Subcutaneous abdominal adipose tissue (tissue), 5 donors: ENCODE results near the gene CEMIP.
A peak's percentile ranks its signal among the peaks of the same experiment; 100 is the strongest.

ENCODE experiments used
- H3K27ac ChIP-seq: one replicate; pipeline ENCODE4 v1.7.0; 2013; ENCODE audit warnings: low read depth, mild to moderate bottlenecking, inconsistent platforms, low read length, moderate library complexity
- H3K27me3 ChIP-seq, 5 donors: one replicate each; pipeline ENCODE4 v1.7.0; 2013; ENCODE audit warnings: low read length in 5 of 5, inconsistent platforms in 1 of 5; ENCODE audit not compliant: control insufficient read depth in 5 of 5, insufficient read depth in 4 of 5
- H3K36me3 ChIP-seq, 5 donors: one replicate each; pipeline ENCODE4 v1.7.0; 2013; ENCODE audit warnings: low read length in 5 of 5; ENCODE audit not compliant: control insufficient read depth in 5 of 5, insufficient read depth in 5 of 5
- H3K4me1 ChIP-seq, 5 donors: one replicate each; pipeline ENCODE4 v1.7.0; 2013; ENCODE audit warnings: low read length in 5 of 5, mild to moderate bottlenecking in 3 of 5, moderate library complexity in 1 of 5; ENCODE audit not compliant: control insufficient read depth in 5 of 5, insufficient read depth in 5 of 5
- H3K4me3 ChIP-seq, 5 donors: one replicate each; pipeline ENCODE4 v1.7.0; 2013; ENCODE audit warnings: low read length in 5 of 5, low read depth in 1 of 5
- H3K9ac ChIP-seq, 5 donors: one replicate each; pipeline ENCODE4 v1.7.0; 2013; ENCODE audit warnings: low read length in 5 of 5, mild to moderate bottlenecking in 4 of 5, moderate library complexity in 3 of 5
- H3K9me3 ChIP-seq, 5 donors: one replicate each; pipeline ENCODE4 v1.7.0; 2013; ENCODE audit warnings: low read length in 5 of 5; ENCODE audit not compliant: control insufficient read depth in 5 of 5
- donor health status: healthy.
- donor health status: healthy.
- donor health status: healthy.
- donor health status: healthy.
- donor health status: healthy.

CEMIP gene

GRCh38 chr15:80743189-80743833 lies 35.9 kb upstream of the CEMIP start:
- no peaks in the 10 kb centered on the region for H3K36me3 ChIP-seq
- peaks cover 0 to 11% (median 0%) of the 10 kb centered on the region in 5 donors for H3K4me1 ChIP-seq
- no peaks in the 10 kb centered on the region for H3K27me3 ChIP-seq
- H3K9ac ChIP-seq = no peak overlapping the region
- peaks cover 0 to 4% (median 0%) of the 10 kb centered on the region in 5 donors for H3K9me3 ChIP-seq
- H3K27ac ChIP-seq = no peak overlapping the region
- H3K4me3 ChIP-seq = no peak overlapping the region

DNA sequence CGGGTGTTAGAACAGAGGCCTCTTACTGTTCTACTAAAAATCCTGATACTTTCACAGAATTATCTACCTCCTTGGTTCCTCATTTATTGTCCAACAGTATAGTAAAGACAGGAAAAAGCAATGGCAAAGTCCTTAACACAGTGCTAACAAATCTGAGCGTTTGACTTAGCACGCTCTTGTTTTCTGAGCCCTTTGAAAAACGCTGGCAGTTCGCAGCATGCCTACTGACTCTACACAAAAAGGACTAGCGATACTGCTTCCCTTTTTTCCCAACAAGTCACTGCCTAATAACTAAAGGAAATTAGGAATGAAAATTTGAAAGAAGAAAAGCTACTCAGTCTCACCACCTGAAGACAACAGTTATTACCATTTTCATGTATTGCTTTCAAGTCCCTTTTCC lies 34.8 kb upstream of the CEMIP start:
- Histone ChIP-seq H3K4me3 (no peak overlapping the region), H3K9ac (no peak overlapping the region), H3K4me1 (peaks cover 0 to 11% (median 0%) of the 10 kb centered on the region in 5 donors), H3K27ac (no peak overlapping the region), H3K36me3 (no peaks in the 10 kb centered on the region), H3K9me3 (no peaks in the 10 kb centered on the region), H3K27me3 (no peaks in the 10 kb centered on the region)

DNA sequence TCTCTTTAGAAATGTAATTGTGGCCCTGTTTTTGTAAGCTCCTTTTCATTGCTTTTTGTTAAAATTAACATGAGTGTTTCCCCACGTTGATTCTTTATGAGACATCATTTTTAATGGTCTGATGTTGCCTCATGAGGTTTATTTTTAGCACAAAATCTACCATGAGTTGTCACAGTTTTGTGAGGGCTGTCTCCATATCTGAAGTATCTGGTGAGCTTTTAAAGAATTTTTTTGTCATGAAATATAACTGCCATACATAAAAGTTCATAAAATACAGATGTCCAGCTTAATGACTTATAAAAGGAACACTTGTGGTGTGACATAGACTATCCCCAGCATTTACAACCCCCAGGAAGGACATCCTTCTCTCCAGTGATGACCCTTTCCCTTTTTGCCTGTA lies 34.3 kb upstream of the CEMIP start:
- Histone ChIP-seq H3K27ac (no peak overlapping the region), H3K9ac (no peak overlapping the region), H3K4me3 (no peak overlapping the region), H3K27me3 (no peaks in the 10 kb centered on the region), H3K36me3 (peaks cover 0 to 3% (median 0%) of the 10 kb centered on the region in 5 donors), H3K9me3 (no peaks in the 10 kb centered on the region), H3K4me1 (peaks cover 0 to 11% (median 0%) of the 10 kb centered on the region in 5 donors)

DNA sequence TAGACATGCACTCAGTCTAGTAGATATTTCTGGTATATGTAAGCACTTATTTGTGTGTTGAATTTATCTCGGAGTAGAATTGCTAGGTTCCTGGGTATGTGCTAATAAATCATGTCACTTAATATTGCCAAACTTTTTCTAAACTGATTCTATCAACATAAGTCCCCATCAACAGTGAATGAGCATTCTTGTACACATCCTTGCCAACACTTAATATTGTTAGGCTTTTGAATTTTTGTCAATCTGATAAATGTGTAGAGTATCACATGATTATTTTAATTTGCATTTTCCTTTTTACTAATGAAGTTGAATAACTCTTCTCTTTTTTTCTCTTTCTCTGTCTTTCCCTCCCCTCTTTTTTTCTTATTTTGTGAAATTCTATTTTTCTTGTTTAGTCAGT lies 33.3 kb upstream of the CEMIP start:
- Histone ChIP-seq H3K4me1 (peaks cover 0 to 11% (median 0%) of the 10 kb centered on the region in 5 donors), H3K27ac (no peak overlapping the region), H3K36me3 (peaks cover 0 to 3% (median 0%) of the 10 kb centered on the region in 5 donors), H3K9me3 (no peaks in the 10 kb centered on the region), H3K27me3 (no peaks in the 10 kb centered on the region), H3K4me3 (no peak overlapping the region), H3K9ac (no peak overlapping the region)

- Histone ChIP-seq H3K4me3 (peak overlapping the region in 1 of 5 donors; percentile 15), H3K36me3 (peaks cover 0 to 3% (median 0%) of the 10 kb centered on the region in 5 donors), H3K9me3 (no peaks in the 10 kb centered on the region), H3K4me1 (peaks cover 0 to 11% (median 0%) of the 10 kb centered on the region in 5 donors), H3K27me3 (no peaks in the 10 kb centered on the region), H3K9ac (no peak overlapping the region), H3K27ac (no peak overlapping the region)
These were observed 31.7 kb upstream of the CEMIP start for GRCh38 chr15:80747317-80748053.

DNA sequence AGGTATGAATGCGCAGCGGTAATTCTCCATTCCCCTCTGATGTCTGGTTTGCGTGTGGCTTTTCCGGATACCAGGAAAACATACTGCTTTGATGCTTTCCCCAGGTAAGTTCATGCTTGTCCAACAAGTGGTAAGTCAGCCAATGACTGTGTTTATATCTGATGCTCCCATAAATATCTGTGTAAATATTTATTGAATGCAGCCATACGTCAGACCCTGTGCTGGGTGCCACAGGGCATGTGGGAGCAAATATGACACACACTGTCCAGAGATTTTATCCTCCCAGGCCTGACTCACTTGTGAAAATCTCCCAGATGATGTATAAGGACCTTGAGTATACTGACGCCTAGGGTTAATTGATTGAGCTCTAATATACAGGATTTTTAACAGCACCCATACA lies 29.6 kb upstream of the CEMIP start:
- Histone ChIP-seq H3K9me3 (no peaks in the 10 kb centered on the region), H3K9ac (no peak overlapping the region), H3K4me1 (peaks cover 0 to 11% (median 0%) of the 10 kb centered on the region in 5 donors), H3K36me3 (peaks cover 3 to 7% (median 6%) of the 10 kb centered on the region in 5 donors), H3K27ac (no peak overlapping the region), H3K4me3 (no peak overlapping the region), H3K27me3 (no peaks in the 10 kb centered on the region)

GRCh38 chr15:80750575-80750974 lies 28.6 kb upstream of the CEMIP start:
- H3K4me3 ChIP-seq = no peak overlapping the region
- no peaks in the 10 kb centered on the region for H3K27me3 ChIP-seq
- H3K27ac ChIP-seq = no peak overlapping the region
- H3K9ac ChIP-seq = no peak overlapping the region
- peaks cover 0 to 11% (median 0%) of the 10 kb centered on the region in 5 donors for H3K4me1 ChIP-seq
- H3K9me3 ChIP-seq = no peaks in the 10 kb centered on the region
- peaks cover 3 to 7% (median 6%) of the 10 kb centered on the region in 5 donors for H3K36me3 ChIP-seq

GRCh38 chr15:80752204-80752603 lies 27.0 kb upstream of the CEMIP start:
- Histone ChIP-seq H3K27ac (no peak overlapping the region), H3K36me3 (peaks cover 3 to 10% (median 9%) of the 10 kb centered on the region in 5 donors), H3K9me3 (no peaks in the 10 kb centered on the region), H3K9ac (no peak overlapping the region), H3K27me3 (no peaks in the 10 kb centered on the region), H3K4me1 (peaks cover 0 to 11% (median 0%) of the 10 kb centered on the region in 5 donors), H3K4me3 (no peak overlapping the region)

GRCh38 chr15:80753161-80753560 lies 26.0 kb upstream of the CEMIP start:
- no peak overlapping the region for H3K27ac ChIP-seq
- H3K27me3 ChIP-seq = no peaks in the 10 kb centered on the region
- peaks cover 0 to 2% (median 0%) of the 10 kb centered on the region in 5 donors for H3K4me1 ChIP-seq
- H3K36me3 ChIP-seq = peaks cover 3 to 10% (median 9%) of the 10 kb centered on the region in 5 donors
- no peak overlapping the region for H3K4me3 ChIP-seq
- H3K9me3 ChIP-seq = no peaks in the 10 kb centered on the region
- no peak overlapping the region for H3K9ac ChIP-seq

- Histone ChIP-seq H3K27me3 (no peaks in the 10 kb centered on the region), H3K4me3 (no peak overlapping the region), H3K9ac (no peak overlapping the region), H3K36me3 (peaks cover 3 to 10% (median 9%) of the 10 kb centered on the region in 5 donors), H3K9me3 (no peaks in the 10 kb centered on the region), H3K27ac (no peak overlapping the region), H3K4me1 (no peaks in the 10 kb centered on the region)
These were observed 25.2 kb upstream of the CEMIP start for GRCh38 chr15:80754014-80754413.
